Measurements from ENCODE around the gene TMEM101. TPM values are rescaled to one million over a fixed set of nuclear protein-coding genes. Genes with fewer than 3 reads are reported as not detected.

TMEM101 gene
- total and polyA plus RNA-seq, 10 of the 15 experiments (the other 5 are each of a cell fraction or from before 2014, with no cell fraction given) = 18.4 to 72.5 (median 35.9) TPM

GRCh38 chr17:44038604-44039011 lies 23.8 kb upstream of the TMEM101 start:
- no peaks in the 10 kb centered on the region for H3K4me1 ChIP-seq (ENCODE audit: control insufficient read depth, insufficient read depth, low read length)
- H4K20me1 ChIP-seq (ENCODE audit: control insufficient read depth, insufficient read depth) = no peaks in the 10 kb centered on the region
- in situ Hi-C loops (cut with MboI) (no loop called here), intact Hi-C loops (cut with micrococcal nuclease; ENCODE audit: unreplicated experiment) (no loop called here)
- H3K27me3 ChIP-seq (replicated peaks in 1 of 2; ENCODE audit: control insufficient read depth in 2 of 2, insufficient read depth in 2 of 2, low read length in 1 of 2) = no peaks in the 10 kb centered on the region
- H3K9ac ChIP-seq (ENCODE audit: control insufficient read depth, insufficient read depth, low read length) = no peak overlapping the region
- no peak overlapping the region for H3K4me3 ChIP-seq
- H3K4me2 ChIP-seq (ENCODE audit: control insufficient read depth, insufficient read depth) = no peak overlapping the region
- H3K79me2 ChIP-seq (ENCODE audit: control insufficient read depth, insufficient read depth, low read length) = peaks cover 16% of the 10 kb centered on the region
- WGBS (ENCODE audit: insufficient coverage, insufficient replicate concordance, low lambda C conversion rate, missing lambda C conversion rate) = 100% methylated on average over 3 of the region's 3 CpGs
- no peak for ATAC-seq
- FAIRE-seq = no peak
- TF ChIP-seq YBX1 (IDR thresholded peaks at IDR 0.05) (no peak), ZNF217 (IDR thresholded peaks at IDR 0.05) (no peak), EGR1 (IDR thresholded peaks at IDR 0.05; ENCODE audit: borderline replicate concordance in 1 of 2, low read depth in 2 of 2, low read length in 2 of 2) (no peak), TCF12 (IDR thresholded peaks at IDR 0.05; ENCODE audit: low read depth, low read length) (no peak), SPI1 (IDR thresholded peaks at IDR 0.05; ENCODE audit: borderline replicate concordance, insufficient read depth, low read depth, low read length) (no peak), GABPA (IDR thresholded peaks at IDR 0.05; ENCODE audit: low read depth) (no peak), TCF7 (IDR thresholded peaks at IDR 0.05; ENCODE audit: borderline replicate concordance) (no peak), BRCA1 (IDR thresholded peaks at IDR 0.05; ENCODE audit: low read depth, low read length) (no peak), RAD51 (IDR thresholded peaks at IDR 0.05) (no peak), SMAD1 (IDR thresholded peaks at IDR 0.05; ENCODE audit: low read depth, partially characterized antibody) (no peak), ZNF622 (IDR thresholded peaks at IDR 0.05) (no peak), BCL3 (IDR thresholded peaks at IDR 0.05; ENCODE audit: borderline replicate concordance, insufficient read depth, low read depth, low read length, poor library complexity, severe bottlenecking) (no peak), RELA (IDR thresholded peaks at IDR 0.05; ENCODE audit: borderline replicate concordance, partially characterized antibody) (no peak), EP300 (IDR thresholded peaks at IDR 0.05; ENCODE audit: borderline replicate concordance in 1 of 2, control insufficient read depth in 1 of 2, low read depth in 2 of 2, low read length in 2 of 2) (no peak), BCL11A (IDR thresholded peaks at IDR 0.05; ENCODE audit: low read depth, low read length) (no peak)
- SMC1A ChIA-PET (ENCODE audit: uncharacterized antibody, unreplicated experiment) = interaction anchor here (1.2 kb wide), 1 partner anchor 95 kb away, joined by 5 read pairs; no protein-coding TSS in a partner anchor
- H3K36me3 ChIP-seq (ENCODE audit: control insufficient read depth in 2 of 2, insufficient read depth in 2 of 2, low read length in 1 of 2) = peaks cover 19 to 28% of the 10 kb centered on the region in 2 experiments
- no peak for DNase-seq (ENCODE audit: low read depth, low spot score)
- H3K9me3 ChIP-seq (replicated peaks; ENCODE audit: control insufficient read depth, insufficient read depth, low read length) = no peaks in the 10 kb centered on the region
- RAD21 ChIA-PET (ENCODE audit: unreplicated experiment) = interaction anchor here (1.0 to 1.5 kb wide), 2 partner anchors 85 to 95 kb away, joined by 3 read pairs; partner anchors contain the start of gene HDAC5
- H3K27ac ChIP-seq (ENCODE audit: control insufficient read depth, insufficient read depth) = no peak overlapping the region
- no peak overlapping the region for H2AFZ ChIP-seq (ENCODE audit: control insufficient read depth, low read depth, low read length)
- CTCF ChIA-PET = interaction anchor here (0.9 kb wide), 1 partner anchor 24 kb away, joined by 4 read pairs; no protein-coding TSS in a partner anchor
- BruUV-seq (replicated peaks) = no TSS peak
- POLR2A ChIA-PET = no interaction called here
